GM12891 (cell line): Measurements from ENCODE around the gene IL15.

Source experiments
- POLR2A ChIP-seq: IDR thresholded peaks from 2 replicates; pipeline ENCODE4 v1.6.1; 2011; ENCODE audit warnings: low read depth, low read length, control low read depth
- POLR2AphosphoS5 ChIP-seq: IDR thresholded peaks from 2 replicates; pipeline ENCODE4 v1.6.1; 2011; ENCODE audit warnings: low read depth, low read length, control low read depth

DNA sequence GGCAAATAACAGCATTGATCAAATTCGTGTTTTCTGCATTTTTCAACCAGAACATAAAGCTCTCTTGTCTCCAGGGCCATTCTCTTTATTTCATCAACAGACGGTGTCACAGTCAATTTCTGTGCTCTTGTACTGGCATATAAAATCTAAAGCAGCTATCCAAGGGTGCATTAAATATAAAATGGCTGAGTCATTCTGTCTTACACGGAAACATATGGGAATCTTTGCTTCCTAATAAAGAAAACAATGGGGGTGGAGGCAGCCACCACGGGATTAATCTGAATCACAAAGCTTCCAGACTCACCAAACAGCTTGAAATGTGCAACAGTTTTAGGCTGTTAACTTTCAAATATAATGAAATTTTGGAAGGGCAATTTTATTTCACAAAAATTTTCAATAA lies 132.6 kb downstream of the IL15 start:
- TF ChIP-seq POLR2AphosphoS5 (no peak), POLR2A (no peak)
